ENCODE measurements around the gene MRPL33.

The MRPL33 gene

DNA sequence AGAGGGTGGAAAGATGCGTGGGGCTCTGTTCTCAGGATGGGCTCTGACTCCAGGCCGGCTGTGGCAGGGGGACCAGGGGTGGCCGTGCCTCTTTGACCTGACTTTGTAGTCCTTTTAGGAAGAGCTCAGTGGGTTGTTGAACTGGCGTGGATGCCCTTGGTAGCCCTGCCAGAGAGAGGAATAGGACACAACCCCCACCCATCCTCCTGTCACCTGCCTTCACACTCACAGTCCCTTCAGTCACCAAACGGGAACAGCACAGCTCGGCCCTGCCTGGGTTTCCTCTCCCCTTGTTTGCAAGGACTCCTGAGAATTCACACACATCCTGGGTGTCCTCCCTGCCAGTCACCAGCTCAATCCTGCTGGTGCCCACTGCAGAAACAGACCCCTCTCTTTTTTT lies 20.1 kb upstream of the MRPL33 start:
- TF ChIP-seq, protein P1, sequence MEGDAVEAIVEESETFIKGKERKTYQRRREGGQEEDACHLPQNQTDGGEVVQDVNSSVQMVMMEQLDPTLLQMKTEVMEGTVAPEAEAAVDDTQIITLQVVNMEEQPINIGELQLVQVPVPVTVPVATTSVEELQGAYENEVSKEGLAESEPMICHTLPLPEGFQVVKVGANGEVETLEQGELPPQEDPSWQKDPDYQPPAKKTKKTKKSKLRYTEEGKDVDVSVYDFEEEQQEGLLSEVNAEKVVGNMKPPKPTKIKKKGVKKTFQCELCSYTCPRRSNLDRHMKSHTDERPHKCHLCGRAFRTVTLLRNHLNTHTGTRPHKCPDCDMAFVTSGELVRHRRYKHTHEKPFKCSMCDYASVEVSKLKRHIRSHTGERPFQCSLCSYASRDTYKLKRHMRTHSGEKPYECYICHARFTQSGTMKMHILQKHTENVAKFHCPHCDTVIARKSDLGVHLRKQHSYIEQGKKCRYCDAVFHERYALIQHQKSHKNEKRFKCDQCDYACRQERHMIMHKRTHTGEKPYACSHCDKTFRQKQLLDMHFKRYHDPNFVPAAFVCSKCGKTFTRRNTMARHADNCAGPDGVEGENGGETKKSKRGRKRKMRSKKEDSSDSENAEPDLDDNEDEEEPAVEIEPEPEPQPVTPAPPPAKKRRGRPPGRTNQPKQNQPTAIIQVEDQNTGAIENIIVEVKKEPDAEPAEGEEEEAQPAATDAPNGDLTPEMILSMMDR (IDR thresholded peaks at IDR 0.05; ENCODE audit: control extremely low read depth, extremely low read depth, low read depth, missing control alignments), result no peak
- ChIA-PET CTCF (no interaction called here), POLR2A (no interaction called here)
- no peak for DNase-seq (ENCODE audit: extremely low spot score)

DNA sequence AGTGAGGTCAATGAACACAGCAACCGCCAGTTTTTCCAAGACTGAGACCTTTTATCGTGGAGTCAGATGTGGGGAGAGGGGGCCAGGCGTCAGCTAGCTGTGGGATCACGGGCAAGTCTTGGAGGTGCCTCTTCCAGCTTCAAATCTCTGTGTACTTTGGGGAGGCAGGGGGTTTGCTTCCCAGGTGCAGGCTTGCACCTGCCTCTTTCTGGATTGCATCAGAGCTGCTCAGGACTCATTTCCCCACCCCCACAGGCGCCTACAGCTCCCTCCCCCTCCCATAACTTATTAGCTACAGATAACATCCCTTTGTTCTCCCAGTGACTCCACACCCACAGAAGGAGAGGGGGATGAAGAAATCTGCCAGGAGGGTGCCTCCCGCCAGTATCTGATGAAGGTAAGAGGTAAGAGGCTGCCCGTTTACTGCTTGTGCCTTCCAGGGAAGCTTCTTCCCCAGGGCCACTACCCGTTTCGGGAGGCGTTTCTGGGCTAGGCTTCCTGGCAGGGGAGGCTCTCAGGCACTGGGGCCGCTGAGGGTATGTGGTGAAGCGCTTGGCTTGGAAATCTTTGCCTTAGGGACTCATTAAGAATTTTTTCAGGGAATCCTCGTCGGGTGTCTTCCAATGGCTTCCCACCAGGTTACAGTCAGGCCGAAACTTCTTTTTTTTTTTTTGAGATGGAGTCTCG lies 18.8 kb upstream of the MRPL33 start:
- ChIA-PET POLR2A (no interaction called here), CTCF (interaction anchor here (0.9 to 1.3 kb wide), 5 partner anchors 30 to 700 kb away, joined by 3 to 5 read pairs (median 3); partner anchors contain the start of gene FOSL2)
- TF ChIP-seq, protein P1 (IDR thresholded peaks at IDR 0.05; ENCODE audit: control extremely low read depth, extremely low read depth, low read depth, missing control alignments), result no peak
- DNase-seq (ENCODE audit: extremely low spot score), result no peak

DNA sequence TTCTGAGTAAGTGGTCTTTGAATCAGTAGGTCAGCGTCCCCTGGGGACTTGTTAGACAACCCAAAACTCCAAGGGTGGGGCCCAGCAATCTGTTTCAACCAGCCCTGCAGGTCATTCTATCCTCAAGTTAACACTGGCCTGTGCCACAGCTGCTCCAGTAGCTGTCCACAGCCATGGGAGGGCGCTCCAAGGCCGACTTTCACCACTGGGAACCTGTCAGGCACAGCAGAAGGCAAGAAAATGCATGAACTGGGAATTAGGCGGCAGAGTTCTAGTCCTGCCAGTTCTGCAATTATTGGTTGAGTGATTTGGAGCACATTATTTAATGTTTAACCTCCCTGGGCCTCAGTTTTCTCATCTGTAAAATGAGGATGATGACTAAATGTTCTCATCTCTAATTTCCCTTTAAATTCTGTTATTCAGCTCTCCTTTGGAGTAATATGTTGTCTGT lies 17.4 kb upstream of the MRPL33 start:
- ChIA-PET CTCF (interaction anchor here (0.8 to 2.2 kb wide), 29 partner anchors 12 to 741 kb away, joined by 3 to 21 read pairs (median 5); partner anchors contain the start of gene FOSL2), POLR2A (no interaction called here)
- TF ChIP-seq, protein P1 (IDR thresholded peaks at IDR 0.05; ENCODE audit: control extremely low read depth, extremely low read depth, low read depth, missing control alignments), result peak; percentile 91
- peak; percentile 76 for DNase-seq (ENCODE audit: extremely low spot score)

DNA sequence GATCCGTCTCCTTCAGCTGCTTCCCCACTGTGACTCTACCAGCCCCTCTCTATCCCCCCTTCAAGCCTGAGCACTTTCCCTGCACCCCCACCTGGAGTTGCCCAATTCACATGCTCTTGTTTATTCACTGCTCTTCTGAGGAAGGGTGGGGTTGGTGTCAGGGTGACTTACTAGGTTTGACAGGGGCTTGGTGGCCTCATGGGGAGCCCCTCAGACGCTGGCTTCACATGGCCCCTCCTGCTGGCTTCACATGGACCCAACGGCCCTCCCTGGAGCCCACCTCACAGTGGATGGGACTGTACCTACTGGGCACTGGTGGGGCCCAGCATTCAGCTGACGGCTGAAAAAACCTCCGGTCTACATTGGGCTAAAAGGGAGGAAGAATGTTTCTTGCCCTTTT lies 16.7 kb upstream of the MRPL33 start:
- CTCF ChIA-PET, result interaction anchor here (0.7 to 2.2 kb wide), 26 partner anchors 12 to 716 kb away, joined by 3 to 21 read pairs (median 5); partner anchors contain the start of gene FOSL2
- no peak for DNase-seq (ENCODE audit: extremely low spot score)
- POLR2A ChIA-PET, result no interaction called here
- TF ChIP-seq, protein P1 (IDR thresholded peaks at IDR 0.05; ENCODE audit: control extremely low read depth, extremely low read depth, low read depth, missing control alignments), result no peak

DNA sequence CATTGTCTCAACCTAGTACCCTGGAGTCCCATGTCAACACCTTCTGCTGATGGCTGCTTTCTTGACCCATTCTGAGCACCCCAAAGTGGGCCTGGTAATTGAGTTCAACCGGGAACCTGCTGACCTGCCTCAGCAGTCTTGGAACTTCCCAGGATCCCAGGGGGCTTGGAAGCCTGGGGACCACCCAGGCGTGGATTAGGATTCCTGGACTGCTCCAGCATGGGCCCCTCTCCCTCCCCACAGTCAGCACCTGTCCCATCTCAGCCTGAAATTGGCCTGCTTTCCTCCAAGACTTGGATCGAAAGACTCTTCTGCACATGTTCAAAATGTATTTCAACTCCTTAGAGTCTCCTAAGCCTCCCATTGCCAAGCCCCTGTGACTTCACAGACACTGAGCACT lies 15.4 kb upstream of the MRPL33 start:
- DNase-seq (ENCODE audit: extremely low spot score), result no peak
- CTCF ChIA-PET, result no interaction called here
- POLR2A ChIA-PET, result no interaction called here
- TF ChIP-seq, protein P1 (IDR thresholded peaks at IDR 0.05; ENCODE audit: control extremely low read depth, extremely low read depth, low read depth, missing control alignments), result no peak

DNA sequence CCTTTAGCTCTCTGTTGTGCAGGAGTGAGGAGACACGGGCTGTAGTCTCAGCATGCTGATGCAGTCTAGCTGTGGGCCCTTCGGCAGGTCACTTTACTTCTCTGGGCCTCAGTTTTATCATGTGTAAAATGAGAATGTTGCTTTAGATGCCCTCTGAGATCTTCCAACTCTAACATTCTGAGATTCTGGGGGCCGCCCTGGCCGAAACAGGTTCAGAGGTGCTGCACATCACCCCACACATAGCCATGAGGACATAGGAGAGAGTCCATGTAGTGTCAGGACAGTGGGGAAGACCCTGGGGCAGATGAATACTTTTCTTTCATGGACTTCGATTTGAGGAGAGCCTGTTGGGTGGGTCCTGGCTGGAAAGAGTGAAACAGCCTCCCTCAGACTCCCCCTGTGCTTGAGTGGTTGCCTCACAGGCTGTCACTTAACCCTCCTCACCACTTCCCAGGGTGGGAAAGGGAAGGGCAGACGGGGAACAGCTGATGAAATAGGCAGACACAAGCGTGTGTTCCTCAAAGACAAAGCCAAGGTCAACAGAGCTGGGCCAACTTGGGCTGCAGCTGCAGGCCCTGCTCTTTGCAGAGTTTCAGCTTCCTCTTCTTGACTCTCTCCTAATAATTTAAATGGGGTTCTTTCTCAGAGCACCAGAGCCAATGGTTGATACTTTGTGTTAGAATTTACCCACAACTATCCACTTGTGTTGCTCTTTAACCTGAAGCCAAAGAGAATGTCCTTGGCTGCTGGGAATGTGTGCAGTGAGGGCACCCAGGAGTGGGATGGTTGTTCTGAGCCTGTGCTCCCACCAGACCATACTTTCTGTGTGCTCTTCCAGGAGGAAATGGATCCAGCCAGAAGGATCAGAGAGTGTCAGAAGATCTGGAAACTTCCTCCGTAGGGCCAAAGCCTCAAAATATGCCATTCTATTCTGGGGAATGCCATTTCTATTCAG lies 14.7 kb upstream of the MRPL33 start:
- ChIA-PET CTCF (interaction anchor here (1.1 kb wide), 1 partner anchor 53 kb away, joined by 3 read pairs; no protein-coding TSS in a partner anchor), POLR2A (no interaction called here)

More for the DNA sequence above, 14.7 kb upstream of the MRPL33 start:
- no peak for DNase-seq (ENCODE audit: extremely low spot score)
- TF ChIP-seq, protein P1 (IDR thresholded peaks at IDR 0.05; ENCODE audit: control extremely low read depth, extremely low read depth, low read depth, missing control alignments), result no peak
